ENCODE results near the gene DPEP2NB. TPM values are rescaled to one million over a fixed set of nuclear protein-coding genes. Genes with fewer than 3 reads are reported as not detected.
"Not testable (repeated sequence)": the region's sequence is repeated elsewhere in the genome, so short reads cannot be mapped to it uniquely, and the experiment has no call there.

Gene DPEP2NB
- total RNA-seq, 2 donors from 2014 or later = 0.62 TPM; not detected in 1

DNA sequence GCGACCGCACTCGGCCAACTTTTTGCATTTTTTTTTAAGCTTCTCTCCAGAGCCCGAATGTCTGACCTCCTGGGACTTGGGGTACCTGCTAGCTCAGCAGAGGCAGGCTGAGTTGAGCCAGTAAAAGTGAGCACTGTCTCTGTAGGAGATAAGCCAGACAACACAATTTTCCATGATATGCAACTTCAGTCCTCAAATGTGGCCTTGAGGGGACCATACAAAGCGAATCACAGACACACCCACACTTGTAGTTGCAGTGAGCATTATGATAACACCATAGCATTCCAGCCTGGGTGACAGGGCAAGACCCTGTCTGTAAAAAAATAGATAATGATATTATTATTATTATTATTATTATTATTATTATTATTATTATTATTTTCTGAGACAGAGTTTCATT lies 19.0 kb downstream of the DPEP2NB start:
- WGBS = 91% methylated on average over 5 of the region's 5 CpGs
- Histone ChIP-seq H3K27me3 (replicated peaks; ENCODE audit: insufficient read depth) (no peaks in the 10 kb centered on the region), H3K36me3 (no peaks in the 10 kb centered on the region), H3K4me1 (replicated peaks) (peaks cover 6% of the 10 kb centered on the region), H3K27ac (no peak overlapping the region), H3K4me3 (no peak overlapping the region), H3K9me3 (no peaks in the 10 kb centered on the region)
- no peak for DNase-seq (ENCODE audit: low spot score)
- intact Hi-C loops (cut with DNase I) = no loop called here
- TF ChIP-seq POLR2A (IDR thresholded peaks at IDR 0.05) (no peak), POLR2AphosphoS5 (IDR thresholded peaks at IDR 0.05) (no peak)

DNA sequence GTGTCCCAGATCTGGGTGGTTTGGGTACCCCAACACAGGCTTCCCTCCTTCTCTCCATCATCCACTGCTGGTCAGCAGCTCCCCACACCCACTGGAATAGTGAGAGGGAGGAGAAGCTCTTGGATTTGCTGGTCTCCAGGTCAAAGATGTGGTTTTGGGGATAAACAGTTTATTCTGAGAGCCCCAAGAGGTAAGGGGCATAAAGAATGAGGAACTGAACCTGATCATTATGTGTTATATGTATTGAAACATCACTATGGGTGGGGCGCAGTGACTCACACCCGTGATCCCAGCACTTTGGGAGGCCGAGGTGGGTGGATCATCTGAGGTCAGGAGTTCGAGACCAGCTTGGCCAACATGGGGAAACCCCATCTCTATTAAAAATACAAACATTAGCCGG lies 20.3 kb downstream of the DPEP2NB start:
- WGBS = 83% methylated on average over 5 of the region's 5 CpGs
- TF ChIP-seq POLR2A (IDR thresholded peaks at IDR 0.05) (no peak), POLR2AphosphoS5 (IDR thresholded peaks at IDR 0.05) (no peak), CTCF (IDR thresholded peaks at IDR 0.05) (no peak)
- intact Hi-C loops (cut with DNase I) = no loop called here

GRCh38 chr16:67994040-67994408 lies 21.7 kb downstream of the DPEP2NB start:
- not testable (repeated sequence) for H3K4me3 ChIP-seq
- intact Hi-C loops (cut with DNase I) = loop anchor here (5.0 kb wide), 1 partner anchor 233 kb away; no protein-coding TSS in a partner anchor
- 94% methylated on average over 2 of the region's 6 CpGs for WGBS

More for the DNA sequence above, 20.3 kb downstream of the DPEP2NB start:
- DNase-seq (ENCODE audit: low spot score) = no peak
- no peaks in the 10 kb centered on the region for H3K36me3 ChIP-seq
- no peak overlapping the region for H3K4me3 ChIP-seq
- H3K9me3 ChIP-seq = no peaks in the 10 kb centered on the region
- no peaks in the 10 kb centered on the region for H3K27me3 ChIP-seq (replicated peaks; ENCODE audit: insufficient read depth)
- H3K4me1 ChIP-seq (replicated peaks) = peaks cover 6% of the 10 kb centered on the region
- H3K27ac ChIP-seq = no peak overlapping the region

DNA sequence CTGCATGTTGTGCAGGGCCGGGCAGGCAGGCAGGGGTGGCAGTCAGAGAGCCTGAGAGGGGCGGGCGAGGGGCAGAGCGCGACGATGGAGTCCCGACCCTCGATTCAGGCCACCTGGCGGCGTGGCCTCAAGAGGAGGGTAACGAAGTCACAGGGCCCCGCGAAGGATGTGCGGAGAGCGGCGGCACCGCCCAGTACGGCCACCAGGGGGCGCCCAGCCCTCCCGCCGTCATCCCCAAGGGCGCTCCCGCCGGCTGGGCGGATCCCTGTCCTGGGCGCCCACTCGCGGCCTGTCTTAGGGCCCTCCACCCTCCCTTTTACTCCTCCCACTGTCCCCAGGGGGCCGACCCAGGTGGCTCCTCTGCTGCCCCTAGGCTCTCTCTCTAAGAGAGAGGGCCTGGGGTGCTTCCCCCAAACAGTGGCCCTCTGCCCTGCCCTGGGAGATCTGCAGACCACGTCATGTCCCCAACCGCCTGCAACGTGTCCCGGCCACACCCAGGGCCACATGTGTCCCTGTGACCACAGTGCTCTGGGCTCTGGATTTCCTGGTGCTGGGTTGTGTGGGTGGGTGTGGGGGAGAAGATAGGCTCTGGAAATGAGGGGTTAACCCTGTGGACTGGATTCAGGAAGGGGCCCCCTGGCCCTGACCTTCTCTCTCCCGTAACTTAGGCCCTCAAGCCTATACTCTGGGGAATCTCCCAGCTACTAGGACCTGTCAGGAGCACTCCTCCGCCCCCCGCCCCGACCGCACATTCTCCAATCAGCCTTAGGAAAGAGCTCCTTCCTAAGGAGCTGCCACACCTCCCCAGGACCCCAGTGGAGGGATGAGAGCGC lies 22.3 kb downstream of the DPEP2NB start:
- peak overlapping the region in 1 of 2 donors; percentile 9 for H3K27ac ChIP-seq

More at GRCh38 chr16:67994040-67994408, 21.7 kb downstream of the DPEP2NB start:
- H3K27ac ChIP-seq = peak overlapping the region in 1 of 2 donors; percentile 9
- H3K4me1 ChIP-seq (replicated peaks); H3K36me3 ChIP-seq; DNase-seq (ENCODE audit: low spot score); H3K9me3 ChIP-seq; H3K27me3 ChIP-seq (replicated peaks; ENCODE audit: insufficient read depth): not testable (repeated sequence)

DNA sequence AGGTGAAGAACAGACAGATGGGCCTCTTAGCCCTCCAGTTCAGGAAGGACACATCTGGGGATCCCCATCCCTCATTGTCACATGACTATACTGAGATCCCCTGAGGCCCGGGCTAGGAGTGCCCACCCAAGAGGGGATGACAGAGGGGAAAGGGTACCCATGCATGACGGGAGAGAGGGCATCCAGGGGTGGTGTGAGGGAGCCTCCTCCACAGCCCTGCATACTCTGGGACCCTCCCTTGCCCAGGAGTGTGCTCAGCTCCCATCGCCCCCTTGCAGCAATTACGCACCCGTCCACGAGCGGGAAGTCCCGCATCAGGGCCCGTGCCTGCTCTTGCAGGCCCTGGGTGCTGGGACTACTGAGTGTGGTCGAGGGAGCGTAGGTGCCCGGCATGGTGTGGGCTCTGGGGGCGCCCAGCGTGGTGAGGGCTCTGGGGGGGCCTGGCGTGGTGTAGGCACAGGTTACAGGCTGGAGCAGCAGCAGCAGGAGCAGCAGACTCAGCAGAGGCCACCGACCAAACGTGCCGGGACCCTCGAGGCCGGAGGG lies 23.0 kb downstream of the DPEP2NB start:
- H3K27me3 ChIP-seq (replicated peaks; ENCODE audit: insufficient read depth) = no peaks in the 10 kb centered on the region
- WGBS = 73% methylated on average over 19 of the region's 20 CpGs
- H3K36me3 ChIP-seq = no peaks in the 10 kb centered on the region
- H3K4me1 ChIP-seq (replicated peaks) = peaks cover 6% of the 10 kb centered on the region
- intact Hi-C loops (cut with DNase I) = loop anchor here (5.0 kb wide), 1 partner anchor 235 kb away; no protein-coding TSS in a partner anchor
- H3K4me3 ChIP-seq = no peak overlapping the region
- no peaks in the 10 kb centered on the region for H3K9me3 ChIP-seq
- no peak for DNase-seq (ENCODE audit: low spot score)
- H3K27ac ChIP-seq = no peak overlapping the region
- TF ChIP-seq CTCF (IDR thresholded peaks at IDR 0.05) = no peak
- no peak for TF ChIP-seq POLR2A (IDR thresholded peaks at IDR 0.05)
- TF ChIP-seq POLR2AphosphoS5 (IDR thresholded peaks at IDR 0.05) = no peak

More for the DNA sequence above, 22.3 kb downstream of the DPEP2NB start:
- WGBS = 23% methylated on average over 26 of the region's 39 CpGs
- peak; percentile 44 for DNase-seq (ENCODE audit: low spot score)
- TF ChIP-seq POLR2AphosphoS5 (IDR thresholded peaks at IDR 0.05) (peak; percentile 33), POLR2A (IDR thresholded peaks at IDR 0.05) (no peak), CTCF (IDR thresholded peaks at IDR 0.05) (peak; percentile 94 to 98 (median 97))
- Histone ChIP-seq H3K9me3 (no peaks in the 10 kb centered on the region), H3K27me3 (replicated peaks; ENCODE audit: insufficient read depth) (no peaks in the 10 kb centered on the region), H3K4me1 (replicated peaks) (peaks cover 6% of the 10 kb centered on the region), H3K4me3 (peak overlapping the region; percentile 18 to 21), H3K36me3 (no peaks in the 10 kb centered on the region)
- intact Hi-C loops (cut with DNase I) = loop anchor here (5.0 kb wide), 1 partner anchor 234 kb away; no protein-coding TSS in a partner anchor
